DOHH2 (cell line): Measurements from ENCODE around the gene HIVEP2.

Experiments used
- EZH2phosphoT487 ChIP-seq: fragments of 200-600 bp; sonication (generic); IDR thresholded peaks from 2 replicates; pipeline ENCODE4 v1.6.1; 2017; ENCODE audit warnings: borderline replicate concordance, mild to moderate bottlenecking, antibody characterized with exemption, low read length, moderate library complexity, mixed read lengths
- TF ChIP-seq, protein P1 (sequence below): fragments of 200-600 bp; sonication (generic); IDR thresholded peaks from one replicate; pipeline ENCODE4 v1.5.1; 2014; ENCODE audit warnings: antibody characterized with exemption, mild to moderate bottlenecking, low read depth, low read length; ENCODE audit not compliant: poor library complexity, severe bottlenecking

DNA sequence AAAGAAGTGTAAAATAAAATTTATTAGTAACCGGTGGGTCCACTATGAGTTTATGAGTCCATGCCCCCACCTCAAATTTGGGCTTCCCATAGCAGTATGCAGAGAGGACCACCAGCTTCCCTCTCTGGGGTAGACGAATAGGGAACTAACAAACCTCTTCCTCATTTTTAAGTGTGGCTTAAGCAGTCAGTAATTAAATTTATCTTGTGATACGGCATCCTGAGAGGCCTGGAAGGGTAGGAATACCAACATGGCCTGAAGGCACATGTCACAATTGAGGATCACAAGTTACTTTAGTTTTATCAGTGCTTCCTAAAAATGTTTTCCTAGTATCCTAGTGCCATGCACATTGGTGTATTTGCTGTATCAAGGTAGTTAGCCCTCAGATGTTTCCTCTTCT lies 239.9 kb downstream of the HIVEP2 start:
- TF ChIP-seq, protein P1, sequence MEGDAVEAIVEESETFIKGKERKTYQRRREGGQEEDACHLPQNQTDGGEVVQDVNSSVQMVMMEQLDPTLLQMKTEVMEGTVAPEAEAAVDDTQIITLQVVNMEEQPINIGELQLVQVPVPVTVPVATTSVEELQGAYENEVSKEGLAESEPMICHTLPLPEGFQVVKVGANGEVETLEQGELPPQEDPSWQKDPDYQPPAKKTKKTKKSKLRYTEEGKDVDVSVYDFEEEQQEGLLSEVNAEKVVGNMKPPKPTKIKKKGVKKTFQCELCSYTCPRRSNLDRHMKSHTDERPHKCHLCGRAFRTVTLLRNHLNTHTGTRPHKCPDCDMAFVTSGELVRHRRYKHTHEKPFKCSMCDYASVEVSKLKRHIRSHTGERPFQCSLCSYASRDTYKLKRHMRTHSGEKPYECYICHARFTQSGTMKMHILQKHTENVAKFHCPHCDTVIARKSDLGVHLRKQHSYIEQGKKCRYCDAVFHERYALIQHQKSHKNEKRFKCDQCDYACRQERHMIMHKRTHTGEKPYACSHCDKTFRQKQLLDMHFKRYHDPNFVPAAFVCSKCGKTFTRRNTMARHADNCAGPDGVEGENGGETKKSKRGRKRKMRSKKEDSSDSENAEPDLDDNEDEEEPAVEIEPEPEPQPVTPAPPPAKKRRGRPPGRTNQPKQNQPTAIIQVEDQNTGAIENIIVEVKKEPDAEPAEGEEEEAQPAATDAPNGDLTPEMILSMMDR: no peak
- no peak for TF ChIP-seq EZH2phosphoT487
